ENCODE measurements around the gene C22orf15.

The C22orf15 gene

DNA sequence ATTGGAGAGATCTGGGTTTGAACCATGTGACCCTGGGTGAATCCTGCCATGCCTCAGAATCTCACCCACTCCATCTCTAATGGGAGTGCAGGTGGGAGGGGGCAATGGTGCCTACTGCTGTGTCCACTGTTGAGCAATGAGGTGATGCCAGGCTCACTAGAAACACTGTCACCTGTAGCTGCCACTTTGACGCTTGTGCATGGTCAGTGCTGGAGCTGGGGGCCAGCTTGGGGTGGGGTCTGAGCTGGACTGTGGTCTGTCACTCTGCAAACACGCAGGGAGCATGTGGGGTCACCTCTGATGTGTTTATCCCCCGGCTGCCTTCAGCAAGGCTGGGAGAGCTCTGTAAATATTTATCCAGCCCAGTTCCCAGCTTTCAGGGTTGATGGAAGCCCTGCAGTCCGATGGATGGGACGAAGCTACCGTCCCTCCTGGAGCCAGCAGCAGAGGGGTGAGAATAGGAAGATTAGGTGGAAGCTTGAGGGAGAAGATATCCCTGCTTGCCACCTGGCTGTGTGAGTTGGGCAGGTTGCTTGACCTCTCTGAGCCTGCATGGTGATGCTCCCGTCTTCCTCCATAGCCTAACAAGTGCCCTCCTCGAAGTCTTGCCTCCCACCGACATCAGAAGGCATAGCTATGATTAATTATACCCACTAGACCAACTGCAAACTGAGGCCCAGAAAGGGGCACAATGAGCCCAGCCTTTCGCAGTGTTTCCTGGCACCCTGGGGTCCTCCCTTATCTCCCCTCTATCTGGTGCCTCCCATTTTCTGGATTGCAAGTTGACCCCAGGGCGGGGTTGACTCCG is 11.5 kb downstream of the C22orf15 start:
- DNase-seq: no peak

- DNase-seq: no peak
Observed at GRCh38 chr22:23774922-23775436, 12.2 kb downstream of the C22orf15 start.

GRCh38 chr22:23775779-23776375 is 13.1 kb downstream of the C22orf15 start:
- DNase-seq: peak; percentile 40

DNA sequence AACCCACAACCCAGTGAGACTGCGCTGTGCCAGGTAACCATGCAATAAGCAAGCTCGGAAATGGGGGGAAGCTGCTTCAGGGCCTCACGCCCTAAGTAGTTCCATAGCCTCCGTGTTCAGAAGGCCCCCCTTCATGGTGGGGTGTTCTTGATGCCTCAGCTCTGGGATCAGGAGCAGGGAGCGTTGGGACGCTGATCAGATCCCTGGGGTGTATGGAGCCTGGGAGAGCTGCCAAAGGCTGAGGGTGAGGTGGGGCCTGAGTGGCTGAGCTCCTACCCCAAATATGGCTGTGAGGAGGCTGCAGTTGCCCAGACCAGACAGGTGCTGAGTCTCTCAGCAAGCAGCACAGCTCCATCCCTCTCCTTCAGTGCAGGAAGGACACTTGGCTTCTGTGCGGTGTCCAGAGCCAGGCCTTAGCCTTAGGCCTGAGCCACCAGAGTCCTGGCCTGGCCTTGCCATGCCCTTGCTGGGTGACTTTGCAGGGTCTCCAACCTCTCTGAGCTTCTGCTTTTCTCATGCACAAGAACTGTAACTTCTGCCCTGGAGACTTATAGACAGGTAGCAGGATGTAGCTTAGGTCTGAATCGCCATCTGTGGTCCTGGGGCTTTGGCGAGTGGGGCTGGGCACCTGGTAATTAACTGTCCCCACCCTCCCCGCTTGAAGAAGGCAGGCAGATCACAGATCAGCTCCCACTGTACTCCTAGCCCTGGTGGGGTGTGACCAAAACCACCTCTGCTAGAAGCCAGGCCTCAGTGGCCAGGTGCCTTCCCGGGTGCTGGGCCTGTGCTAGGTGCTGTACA is 15.2 kb downstream of the C22orf15 start:
- DNase-seq: no peak

DNA sequence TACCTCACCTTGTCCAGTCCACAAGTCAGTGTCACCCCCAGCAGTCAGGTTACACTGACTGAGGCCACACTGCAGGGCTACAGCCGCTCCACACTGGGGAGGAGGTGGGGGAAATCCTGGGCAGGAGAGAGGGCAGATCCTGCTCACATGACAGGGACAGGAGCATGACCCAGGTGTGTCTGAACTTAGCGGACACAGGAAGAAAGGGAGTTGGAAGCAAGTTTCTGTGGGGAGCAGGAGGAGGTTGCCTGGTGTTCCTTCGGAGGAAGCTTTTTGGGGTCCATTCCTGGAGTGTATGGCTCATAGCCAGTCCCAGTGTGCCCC is 15.7 kb downstream of the C22orf15 start:
- DNase-seq: no peak

DNA sequence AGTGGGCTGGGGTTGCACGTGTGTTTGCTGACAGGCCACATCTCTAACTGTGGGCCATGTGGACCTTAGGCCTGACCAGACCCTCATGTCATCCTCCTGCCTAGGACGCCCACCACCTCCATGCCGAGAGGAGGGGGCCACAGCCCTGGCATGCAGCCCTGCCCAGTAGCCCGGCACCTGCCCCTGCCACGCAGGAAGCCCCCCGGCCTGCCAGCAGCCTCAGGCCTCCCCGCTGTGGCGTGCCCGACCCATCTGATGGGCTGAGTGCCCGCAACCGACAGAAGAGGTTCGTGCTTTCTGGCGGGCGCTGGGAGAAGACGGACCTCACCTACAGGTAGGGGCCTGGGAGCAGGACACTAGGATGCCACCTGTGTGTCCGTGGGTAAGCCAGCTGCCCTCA is 16.3 kb downstream of the C22orf15 start:
- no peak for DNase-seq

- no peak for DNase-seq
Observed at GRCh38 chr22:23779731-23780130, 16.9 kb downstream of the C22orf15 start.

DNA sequence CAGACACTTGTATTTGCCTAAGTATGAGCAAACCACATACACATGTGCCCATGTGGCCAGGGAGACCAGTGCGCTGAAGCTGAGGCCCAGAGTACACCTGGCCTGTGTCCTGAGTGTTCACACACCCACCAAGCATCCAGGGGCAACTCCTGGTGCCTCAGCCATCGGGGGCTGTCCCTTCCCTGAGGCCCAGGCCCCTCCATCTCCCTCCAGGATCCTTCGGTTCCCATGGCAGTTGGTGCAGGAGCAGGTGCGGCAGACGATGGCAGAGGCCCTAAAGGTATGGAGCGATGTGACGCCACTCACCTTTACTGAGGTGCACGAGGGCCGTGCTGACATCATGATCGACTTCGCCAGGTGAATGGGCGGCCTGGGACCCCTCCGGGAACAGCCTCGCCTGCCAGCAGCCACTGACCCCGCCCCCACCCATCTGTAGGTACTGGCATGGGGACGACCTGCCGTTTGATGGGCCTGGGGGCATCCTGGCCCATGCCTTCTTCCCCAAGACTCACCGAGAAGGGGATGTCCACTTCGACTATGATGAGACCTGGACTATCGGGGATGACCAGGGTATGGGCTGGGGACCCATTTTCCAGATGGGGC is 17.5 kb downstream of the C22orf15 start:
- no peak for DNase-seq

DNA sequence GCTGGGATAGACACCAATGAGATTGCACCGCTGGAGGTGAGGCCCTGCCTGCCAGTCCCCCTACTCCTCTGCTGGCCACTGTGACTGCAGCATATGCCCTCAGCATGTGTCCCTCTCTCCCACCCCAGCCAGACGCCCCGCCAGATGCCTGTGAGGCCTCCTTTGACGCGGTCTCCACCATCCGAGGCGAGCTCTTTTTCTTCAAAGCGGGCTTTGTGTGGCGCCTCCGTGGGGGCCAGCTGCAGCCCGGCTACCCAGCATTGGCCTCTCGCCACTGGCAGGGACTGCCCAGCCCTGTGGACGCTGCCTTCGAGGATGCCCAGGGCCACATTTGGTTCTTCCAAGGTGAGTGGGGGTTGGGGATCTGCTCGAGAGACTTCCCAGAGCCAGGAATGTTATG is 18.3 kb downstream of the C22orf15 start:
- DNase-seq: no peak

- no peak for DNase-seq
Observed at GRCh38 chr22:23781511-23782183, 18.9 kb downstream of the C22orf15 start.

DNA sequence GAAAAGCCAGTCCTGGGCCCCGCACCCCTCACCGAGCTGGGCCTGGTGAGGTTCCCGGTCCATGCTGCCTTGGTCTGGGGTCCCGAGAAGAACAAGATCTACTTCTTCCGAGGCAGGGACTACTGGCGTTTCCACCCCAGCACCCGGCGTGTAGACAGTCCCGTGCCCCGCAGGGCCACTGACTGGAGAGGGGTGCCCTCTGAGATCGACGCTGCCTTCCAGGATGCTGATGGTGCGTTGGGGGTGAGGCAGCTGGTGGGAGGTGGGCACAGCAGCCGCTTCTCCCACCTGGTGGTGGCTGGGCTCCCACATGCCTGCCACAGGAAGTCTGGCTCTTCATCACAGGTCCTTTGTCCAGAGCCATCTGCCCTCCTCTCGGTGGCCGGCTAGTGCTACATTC is 19.5 kb downstream of the C22orf15 start:
- DNase-seq: no peak

GRCh38 chr22:23782703-23783102 is 19.9 kb downstream of the C22orf15 start:
- DNase-seq: no peak

- no peak for DNase-seq
Observed at GRCh38 chr22:23783265-23784150, 20.7 kb downstream of the C22orf15 start.

GRCh38 chr22:23784215-23784732 is 21.5 kb downstream of the C22orf15 start:
- no peak for DNase-seq

DNA sequence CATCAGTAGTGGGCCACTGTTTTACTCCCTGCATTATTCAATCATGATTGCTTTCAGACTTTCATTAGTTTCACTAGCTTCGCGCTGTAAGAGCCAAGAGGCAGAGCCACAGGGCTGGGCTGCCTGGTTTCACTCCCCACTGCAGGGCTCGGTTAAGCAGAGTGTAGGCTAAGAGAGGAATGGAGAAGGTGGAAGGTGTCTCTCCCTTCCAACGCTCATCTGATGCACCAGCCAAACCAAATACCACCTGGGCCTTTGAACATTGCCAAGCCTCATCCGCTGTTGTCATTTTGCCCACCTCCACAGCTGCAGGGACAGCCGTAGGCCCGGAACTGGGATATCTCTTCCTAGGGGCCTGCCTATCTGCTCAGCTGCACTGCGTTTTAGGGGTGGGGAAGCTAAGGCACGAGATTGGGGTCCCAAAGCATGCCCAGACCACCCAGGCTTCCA is 23.5 kb downstream of the C22orf15 start:
- DNase-seq: peak; percentile 50

DNA sequence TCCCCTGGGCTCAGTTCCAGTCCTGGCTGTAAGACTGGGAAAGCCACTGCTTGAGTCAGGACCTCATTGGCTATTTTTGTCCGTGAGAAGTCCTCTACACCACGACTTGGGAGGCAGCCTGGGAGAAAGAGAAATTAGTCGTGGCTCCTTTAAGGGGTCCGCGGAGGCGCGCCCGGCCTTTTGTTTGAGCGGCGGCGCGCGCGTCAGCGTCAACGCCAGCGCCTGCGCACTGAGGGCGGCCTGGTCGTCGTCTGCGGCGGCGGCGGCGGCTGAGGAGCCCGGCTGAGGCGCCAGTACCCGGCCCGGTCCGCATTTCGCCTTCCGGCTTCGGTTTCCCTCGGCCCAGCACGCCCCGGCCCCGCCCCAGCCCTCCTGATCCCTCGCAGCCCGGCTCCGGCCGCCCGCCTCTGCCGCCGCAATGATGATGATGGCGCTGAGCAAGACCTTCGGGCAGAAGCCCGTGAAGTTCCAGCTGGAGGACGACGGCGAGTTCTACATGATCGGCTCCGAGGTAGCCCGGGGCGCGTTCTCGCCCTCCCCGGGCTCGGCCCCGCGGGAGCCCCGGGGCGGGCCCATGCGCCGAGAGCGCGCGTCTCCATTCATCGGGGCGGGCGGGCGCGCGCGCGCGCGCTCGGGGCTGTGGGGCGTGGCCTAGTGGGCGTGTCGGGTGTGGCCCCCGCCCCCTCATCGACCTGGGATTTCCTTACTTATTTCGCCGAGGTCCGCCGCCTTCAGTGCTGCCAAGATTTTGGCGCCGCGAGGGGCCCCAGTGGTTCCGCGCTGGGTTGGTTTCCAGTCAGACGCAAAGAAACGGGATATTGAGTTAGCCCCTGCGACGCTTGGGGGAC is 24.2 kb downstream of the C22orf15 start, which contains the start of gene SMARCB1:
TSS of gene SMARCB1 (plus strand) at position 215 of the 848 bp plus-strand sequence. CDS start at position 419, 204 bp downstream.
- DNase-seq: peak; percentile 94

DNA sequence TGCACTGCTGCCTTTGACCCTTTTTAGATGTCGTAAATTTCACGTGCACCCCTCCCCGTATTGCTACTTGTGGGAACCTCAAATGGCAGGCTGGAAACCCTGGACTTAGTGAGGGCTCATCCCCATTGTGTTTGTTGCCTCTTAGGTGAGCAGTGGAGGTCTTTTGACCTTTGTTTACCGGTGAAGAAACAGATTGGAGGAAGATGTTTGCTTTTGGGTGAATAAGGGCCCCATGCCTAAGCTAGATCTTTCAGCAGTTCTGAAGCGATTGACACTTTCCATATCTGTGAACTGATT is 24.8 kb downstream of the C22orf15 start:
- no peak for DNase-seq

DNA sequence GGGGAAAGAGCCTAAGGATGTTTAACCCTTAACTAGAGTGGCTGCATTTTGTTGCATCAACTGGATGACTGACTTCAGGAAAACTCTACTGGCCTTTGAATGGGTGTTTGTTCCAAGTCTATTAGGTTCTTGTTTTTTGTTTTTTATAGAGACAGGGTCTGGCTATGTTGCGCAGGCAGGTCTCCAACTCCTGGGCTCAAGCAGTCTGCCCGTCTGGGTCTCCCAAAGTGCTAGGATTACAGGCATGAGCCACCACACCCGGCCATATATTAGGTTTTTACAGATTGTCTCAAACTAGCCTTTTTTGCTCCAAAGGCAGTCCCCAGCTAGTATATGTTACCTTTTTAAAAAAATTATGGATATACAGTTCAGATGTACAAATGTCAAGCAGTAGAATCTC is 25.1 kb downstream of the C22orf15 start:
- DNase-seq: no peak

DNA sequence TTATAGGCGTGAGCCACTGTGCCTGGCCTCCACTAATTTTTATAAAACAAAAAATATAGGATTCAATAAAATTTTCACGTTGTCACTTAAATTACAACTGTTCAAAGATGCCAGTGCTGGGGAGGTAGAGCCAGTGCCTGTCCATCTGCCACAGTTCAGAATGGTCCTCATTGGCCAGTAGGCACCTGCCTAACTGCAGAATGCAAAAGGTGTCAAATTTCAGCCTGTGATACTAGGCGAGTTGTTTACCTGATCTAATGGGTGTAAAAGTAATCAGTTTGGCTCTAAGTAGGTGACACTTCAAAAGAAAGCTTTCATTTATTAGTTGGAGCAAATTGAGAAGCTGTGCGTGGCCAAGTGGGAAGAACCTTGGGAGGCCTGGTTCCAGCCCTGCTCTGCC is 26.3 kb downstream of the C22orf15 start:
- DNase-seq: no peak

DNA sequence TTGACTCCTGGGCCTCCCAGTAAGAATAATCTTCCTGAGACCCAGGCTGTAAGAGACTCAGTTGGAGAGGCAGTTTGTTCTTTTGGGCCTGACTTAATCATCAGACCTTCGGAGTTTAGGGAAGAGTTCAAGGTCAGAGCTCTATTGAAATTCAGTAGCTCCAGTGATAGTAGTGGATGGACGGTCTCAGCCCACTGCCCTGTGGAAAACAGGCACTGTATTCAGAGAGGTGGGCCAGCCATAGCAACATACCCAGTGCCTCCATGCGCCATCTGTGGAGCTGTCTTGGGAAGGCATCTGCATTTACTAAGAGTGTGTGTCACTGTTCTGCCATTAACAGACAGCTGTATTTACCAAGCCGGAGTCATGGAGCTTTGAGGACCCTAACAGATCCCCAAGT is 26.8 kb downstream of the C22orf15 start:
- DNase-seq: no peak
